Measurements from ENCODE around the gene TRIM47. TPM values are rescaled to one million over a fixed set of nuclear protein-coding genes. Genes with fewer than 3 reads are reported as not detected.

Gene TRIM47
- total and polyA plus RNA-seq, 2 of the 13 experiments (the other 11 are each of a cell fraction or from before 2014, with no cell fraction given) = 33.5 to 82.0 TPM

GRCh38 chr17:75845058-75845711, 33.2 kb downstream of the TRIM47 start (continued):
- TF ChIP-seq IRF9 (CRISPR knock-in tag; IDR thresholded peaks at IDR 0.05; ENCODE audit: borderline replicate concordance) = peak; percentile 76; the same call in 1 of the 2 replicates
- peak; percentile 98 for TF ChIP-seq AGO2 (optimal IDR thresholded peaks at IDR 0.05; ENCODE audit: low read depth, low read length)
- TF ChIP-seq CREB1 (IDR thresholded peaks at IDR 0.05) = peak; percentile 82
- no peak for TF ChIP-seq CREB1 (CRISPR knock-in tag; IDR thresholded peaks at IDR 0.05)
- no peak for TF ChIP-seq PAWR (CRISPR knock-in tag; IDR thresholded peaks at IDR 0.05; ENCODE audit: borderline replicate concordance)
- no peak for TF ChIP-seq ZFP62 (CRISPR knock-in tag; IDR thresholded peaks at IDR 0.05)
- TF ChIP-seq HMGXB3 (CRISPR knock-in tag; IDR thresholded peaks at IDR 0.05; ENCODE audit: borderline replicate concordance) = 0 out of 2 replicates have a peak, but pooled peaks have one; percentile 45
- TF ChIP-seq NFKBIZ (CRISPR knock-in tag; IDR thresholded peaks at IDR 0.05) = peak; percentile 62; the same call in 1 of the 2 replicates
- peak; percentile 55; the same call in 1 of the 2 replicates for TF ChIP-seq ZSCAN29 (CRISPR knock-in tag; conservative IDR thresholded peaks at IDR 0.05)
- TF ChIP-seq ZBTB49 (CRISPR knock-in tag; IDR thresholded peaks at IDR 0.05; ENCODE audit: borderline replicate concordance) = no peak
- TF ChIP-seq ISL2 (CRISPR knock-in tag; IDR thresholded peaks at IDR 0.05) = peak; percentile 40
- TF ChIP-seq ZBTB44 (CRISPR knock-in tag; IDR thresholded peaks at IDR 0.05) = no peak; the same call in 1 of the 2 replicates
- peak in 1 of 2 experiments; percentile 29; a peak in 1 of 4 replicates for TF ChIP-seq REST (IDR thresholded peaks at IDR 0.05; ENCODE audit: borderline replicate concordance in 1 of 2, low read depth in 1 of 2, low read length in 2 of 2)
- TF ChIP-seq SPEN (CRISPR knock-in tag; IDR thresholded peaks at IDR 0.05; ENCODE audit: low read depth) = peak; percentile 82; the same call in 1 of the 2 replicates
- TF ChIP-seq MLLT10 (CRISPR knock-in tag; IDR thresholded peaks at IDR 0.05) = no peak

Measured in HepG2 (cell line).